ENCODE measurements around the gene NPPB.

DNA sequence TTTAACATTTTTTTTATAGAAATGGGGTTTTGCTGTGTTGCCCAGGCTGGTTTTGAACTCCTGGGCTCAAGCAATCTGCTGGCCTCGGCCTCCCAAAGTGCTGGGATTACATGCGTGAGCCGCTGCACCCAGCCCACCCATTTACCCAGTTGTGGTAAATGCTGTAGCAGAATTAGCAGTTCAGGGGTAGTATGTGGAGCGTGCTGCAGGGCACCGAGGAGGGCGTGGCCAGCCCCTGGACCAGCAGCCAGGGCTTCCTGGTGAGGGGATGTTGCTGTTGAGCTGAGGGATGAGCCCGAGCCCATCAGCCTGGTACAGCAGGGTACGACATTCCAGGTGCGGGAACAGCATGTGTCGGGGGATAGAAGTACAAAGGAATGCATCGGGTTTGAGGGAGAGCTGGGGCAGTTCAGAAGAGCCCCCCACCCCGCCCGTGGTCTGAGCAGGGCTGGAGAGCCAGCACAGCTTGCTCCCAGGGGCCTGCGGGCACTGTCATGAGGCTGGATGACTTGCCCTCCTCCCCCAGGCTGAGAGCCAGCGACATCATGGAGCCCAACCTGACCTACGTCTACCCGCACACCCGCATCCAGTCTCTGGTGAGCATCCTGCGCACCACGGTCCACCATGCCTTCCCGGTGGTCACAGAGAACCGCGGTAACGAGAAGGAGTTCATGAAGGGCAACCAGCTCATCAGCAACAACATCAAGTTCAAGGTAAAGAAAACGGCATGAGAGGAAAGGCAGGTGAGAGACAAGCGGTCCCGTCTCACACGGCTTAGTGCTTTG lies 23.1 kb downstream of the NPPB start:
- TF ChIP-seq POLR2A (IDR thresholded peaks at IDR 0.05), result no peak
- no peak for TF ChIP-seq POLR2AphosphoS5 (IDR thresholded peaks at IDR 0.05)
- TF ChIP-seq EP300 (IDR thresholded peaks at IDR 0.05), result no peak

Data from stomach (tissue), 4 donors.